Raji (cell line): ENCODE measurements around the gene USP3.

ENCODE experiments used
- POLR2A ChIP-seq: IDR thresholded peaks from 2 replicates; pipeline ENCODE4 v1.6.1; 2011; ENCODE audit warnings: low read depth, low read length, control low read depth; ENCODE audit not compliant: insufficient read depth

Gene USP3

GRCh38 chr15:63513271-63513670, 8.9 kb downstream of the USP3 start:
- no peak for TF ChIP-seq POLR2A

- TF ChIP-seq POLR2A, result no peak
Observed at GRCh38 chr15:63513728-63514127, 9.3 kb downstream of the USP3 start.

DNA sequence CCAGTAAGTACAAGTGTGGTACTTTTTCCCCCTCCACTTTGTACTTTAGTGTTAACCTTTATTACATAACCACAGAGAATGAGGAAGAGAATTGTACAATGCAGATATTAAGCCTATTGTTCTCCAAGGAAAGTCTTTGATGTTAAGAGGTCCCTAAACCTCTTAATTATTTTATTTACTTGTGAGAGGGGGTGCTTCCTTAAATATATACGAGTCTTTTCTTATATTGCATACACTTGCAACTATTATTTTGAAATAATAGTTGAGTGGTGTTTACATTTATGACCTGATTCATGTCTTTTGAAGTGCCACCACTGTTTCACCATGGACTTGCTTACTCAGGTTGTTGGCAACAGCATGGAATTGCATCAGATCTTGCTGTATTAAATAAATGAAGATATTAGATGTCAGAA, 10.1 kb downstream of the USP3 start:
- no peak for TF ChIP-seq POLR2A

GRCh38 chr15:63517202-63517601, 12.8 kb downstream of the USP3 start:
- TF ChIP-seq POLR2A, result no peak

DNA sequence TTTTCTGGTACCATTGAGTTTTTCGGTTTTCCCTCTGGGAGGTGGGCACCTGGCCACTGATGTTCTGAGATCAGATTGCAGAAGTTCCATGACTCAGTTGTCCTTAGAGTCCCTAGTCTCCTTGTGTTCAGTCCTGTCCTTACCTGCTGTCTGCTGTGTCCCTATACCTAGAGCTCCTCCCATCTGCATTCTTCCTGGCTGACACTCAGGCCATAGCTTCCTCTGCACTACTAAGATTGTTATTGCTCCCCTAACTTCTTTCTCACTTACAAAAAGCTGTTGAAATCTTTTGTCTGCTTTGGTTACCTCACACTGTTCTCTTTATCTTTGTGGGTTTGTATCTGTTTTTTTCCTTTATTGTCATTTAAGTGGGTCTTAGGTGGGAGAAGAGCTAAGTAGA, 13.2 kb downstream of the USP3 start:
- no peak for TF ChIP-seq POLR2A

GRCh38 chr15:63519041-63519440, 14.6 kb downstream of the USP3 start:
- no peak for TF ChIP-seq POLR2A

DNA sequence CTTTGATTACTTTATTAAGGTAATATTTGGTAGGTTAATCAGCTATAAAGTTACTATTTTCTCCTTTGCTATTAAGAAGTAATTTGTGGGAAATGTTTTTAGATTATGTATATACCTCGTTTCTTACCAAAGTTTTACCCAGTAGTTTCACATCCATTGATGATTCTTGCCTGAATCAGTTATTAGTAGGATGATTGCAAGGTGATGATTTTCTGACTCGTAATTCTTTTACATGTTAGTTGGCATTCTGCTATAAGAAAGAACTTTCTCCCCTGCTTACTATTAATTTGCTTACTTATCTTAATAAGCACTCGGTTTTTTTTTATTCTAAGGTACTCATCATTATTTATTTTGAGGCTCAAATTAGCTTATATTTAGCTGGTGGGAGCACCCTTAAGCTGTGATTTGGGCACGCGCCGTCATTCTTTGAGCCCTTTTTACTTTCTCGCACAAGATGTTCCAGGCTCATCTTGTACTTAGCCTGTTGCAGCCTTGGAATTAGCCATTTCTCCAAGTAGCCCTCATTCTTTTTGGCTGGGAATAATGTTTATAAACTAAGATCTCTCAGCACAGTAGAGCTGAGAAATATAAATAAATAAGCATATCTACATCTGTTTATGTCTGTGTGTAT, 15.3 kb downstream of the USP3 start:
- no peak for TF ChIP-seq POLR2A

DNA sequence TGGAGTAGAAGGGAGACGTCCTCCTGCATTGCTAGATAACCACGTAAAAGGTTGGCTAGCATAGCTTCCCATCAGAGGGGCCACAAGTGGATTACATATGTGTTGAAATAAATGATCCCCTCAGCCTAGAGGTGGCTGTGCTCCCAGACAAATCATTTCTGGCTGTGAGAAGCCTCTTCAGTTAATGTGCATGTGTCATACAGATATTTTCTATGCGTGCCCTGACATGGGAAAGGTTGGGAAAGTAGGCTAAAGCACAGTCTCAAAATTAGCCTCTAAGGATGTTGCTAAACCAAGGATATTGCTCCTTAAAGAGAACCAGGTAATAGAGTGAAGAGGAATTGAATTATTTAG, 17.8 kb downstream of the USP3 start:
- TF ChIP-seq POLR2A, result no peak

DNA sequence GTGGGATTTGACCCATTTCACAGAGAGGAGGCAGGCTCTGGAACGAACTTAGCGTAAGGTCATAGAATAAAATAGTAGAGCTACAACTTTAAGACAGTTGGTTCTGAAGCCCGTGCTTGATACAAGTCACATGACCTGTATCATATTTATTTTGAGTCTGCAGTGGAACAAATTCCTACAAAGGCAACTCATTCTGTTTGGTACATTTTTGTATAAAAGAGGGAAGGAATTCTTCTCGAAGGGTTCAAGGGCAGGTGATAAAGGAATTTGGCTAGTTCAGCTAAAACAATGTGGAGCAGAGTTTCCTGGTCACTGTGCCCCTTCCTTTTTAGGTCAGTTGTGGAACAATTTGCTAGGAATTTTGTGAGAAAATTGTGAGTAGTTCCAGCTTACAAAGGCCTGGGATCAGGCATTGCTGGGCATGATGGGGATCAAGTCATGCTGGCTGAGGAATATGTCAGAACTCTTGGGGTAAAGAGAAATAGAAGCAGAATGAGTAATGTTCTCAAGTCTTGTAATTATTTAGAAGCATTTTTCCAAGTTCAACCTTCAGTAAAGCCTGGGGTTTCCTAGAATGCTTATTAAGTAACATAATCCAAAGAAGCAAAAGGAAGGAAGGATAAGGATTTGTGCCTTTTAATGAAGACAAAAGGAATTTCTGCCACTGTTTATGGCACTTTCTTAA, 19.1 kb downstream of the USP3 start:
- no peak for TF ChIP-seq POLR2A

DNA sequence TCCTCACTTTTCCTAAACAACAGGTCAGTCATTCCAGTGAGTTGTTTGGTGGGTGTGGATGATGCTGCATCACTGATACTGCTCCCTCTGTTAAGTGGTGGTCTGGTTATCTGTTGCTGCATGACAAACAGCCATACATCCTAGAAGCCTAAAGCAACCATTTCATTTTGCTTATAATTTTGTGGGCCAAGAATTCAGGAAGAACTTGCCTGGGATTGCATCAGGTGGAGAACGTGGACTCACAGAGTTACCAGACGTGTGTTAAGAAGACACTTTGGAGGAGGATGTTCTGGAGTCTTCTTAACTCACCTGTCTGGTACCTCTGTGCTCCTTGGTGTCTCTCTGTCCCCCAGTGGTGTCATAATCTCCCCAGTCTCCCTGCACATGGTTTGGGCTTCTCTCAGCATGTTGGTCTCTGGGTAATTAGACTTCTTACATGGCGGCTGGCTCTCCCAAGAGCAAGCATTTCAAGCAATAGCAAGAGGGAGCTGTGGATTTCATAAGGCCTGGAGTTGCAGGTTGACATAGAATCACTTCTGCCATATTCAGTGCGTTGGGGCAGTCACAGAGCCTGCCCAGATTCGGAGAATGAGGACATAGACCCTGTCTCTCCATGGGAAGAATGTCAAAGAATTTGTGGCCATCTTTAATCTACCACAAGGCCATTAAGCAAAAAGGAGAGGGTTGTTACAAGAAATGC, 20.1 kb downstream of the USP3 start:
- no peak for TF ChIP-seq POLR2A

DNA sequence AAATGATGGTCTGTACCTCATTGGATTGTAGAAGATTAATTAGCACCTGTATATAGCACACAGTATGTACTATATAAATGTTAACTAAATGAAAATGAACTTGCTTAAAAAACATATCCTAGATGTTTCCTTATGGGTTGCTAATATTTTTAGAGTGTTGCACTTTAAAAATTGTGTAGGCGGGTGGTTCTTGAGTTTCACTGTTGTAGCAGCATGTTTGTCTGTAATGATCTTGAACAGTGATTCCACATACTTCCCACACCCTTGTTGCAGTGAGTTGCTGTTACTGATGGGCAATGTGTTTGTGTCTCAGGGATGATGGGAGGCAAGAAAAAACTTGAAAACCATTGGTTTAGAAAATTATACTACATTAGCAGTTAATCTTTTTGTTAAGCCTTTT, 22.0 kb downstream of the USP3 start:
- no peak for TF ChIP-seq POLR2A

GRCh38 chr15:63528138-63528659, 23.8 kb downstream of the USP3 start:
- no peak for TF ChIP-seq POLR2A

- no peak for TF ChIP-seq POLR2A
Observed at GRCh38 chr15:63530235-63530634, 25.8 kb downstream of the USP3 start.

DNA sequence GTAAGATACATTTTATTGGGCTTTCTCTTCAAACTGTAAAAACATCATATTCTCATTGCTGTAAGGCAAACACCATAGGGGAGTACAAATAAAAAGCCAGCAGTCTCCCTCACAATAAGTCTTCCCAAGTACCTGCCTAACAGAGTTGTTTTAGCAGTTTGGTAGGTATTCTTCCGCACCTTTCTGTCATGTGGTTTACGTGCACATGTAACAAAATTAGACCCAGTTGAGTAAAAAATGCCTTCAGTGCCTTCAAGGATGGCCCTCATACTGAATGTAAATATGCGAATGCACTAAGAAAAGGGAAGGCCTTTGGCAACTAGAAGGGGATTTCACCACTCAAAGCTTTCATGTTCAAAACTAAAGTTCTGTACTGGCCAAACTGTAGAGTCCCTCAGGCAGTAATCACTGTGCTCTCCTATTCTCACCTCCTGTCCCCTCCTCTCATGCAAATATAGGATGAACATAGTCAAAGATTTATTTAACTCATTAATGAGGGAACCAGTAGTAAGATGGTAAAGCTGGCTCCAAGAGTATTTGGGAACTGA, 26.4 kb downstream of the USP3 start:
- no peak for TF ChIP-seq POLR2A

DNA sequence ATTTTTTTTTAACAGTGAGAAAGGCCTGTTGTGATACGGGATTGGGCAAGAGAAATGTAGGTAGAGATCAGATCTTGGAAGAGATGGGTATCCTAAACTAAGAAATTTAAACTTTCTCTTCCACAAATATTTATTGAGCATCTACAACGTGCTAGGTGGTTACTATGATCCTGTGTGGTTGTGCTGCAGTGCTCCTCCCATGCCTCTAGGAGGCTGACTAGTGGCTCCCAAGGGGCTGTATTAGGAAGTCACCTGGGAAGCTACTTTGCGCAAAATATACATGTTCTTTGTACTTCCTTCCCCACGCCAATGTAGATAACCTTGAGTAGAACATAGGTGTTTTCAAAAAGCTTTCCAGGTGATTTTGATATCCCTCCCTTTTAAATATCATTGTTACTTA, 27.2 kb downstream of the USP3 start:
- TF ChIP-seq POLR2A, result no peak

GRCh38 chr15:63532307-63532744, 27.9 kb downstream of the USP3 start:
- TF ChIP-seq POLR2A, result no peak
